OCI-M1 (cell line): ENCODE results near the gene AP3D1.

ENCODE experiments used
- DNase-seq: peaks from one replicate; lab custom pipeline; 2025; lab: John Stamatoyannopoulos, UW

Gene AP3D1

DNA sequence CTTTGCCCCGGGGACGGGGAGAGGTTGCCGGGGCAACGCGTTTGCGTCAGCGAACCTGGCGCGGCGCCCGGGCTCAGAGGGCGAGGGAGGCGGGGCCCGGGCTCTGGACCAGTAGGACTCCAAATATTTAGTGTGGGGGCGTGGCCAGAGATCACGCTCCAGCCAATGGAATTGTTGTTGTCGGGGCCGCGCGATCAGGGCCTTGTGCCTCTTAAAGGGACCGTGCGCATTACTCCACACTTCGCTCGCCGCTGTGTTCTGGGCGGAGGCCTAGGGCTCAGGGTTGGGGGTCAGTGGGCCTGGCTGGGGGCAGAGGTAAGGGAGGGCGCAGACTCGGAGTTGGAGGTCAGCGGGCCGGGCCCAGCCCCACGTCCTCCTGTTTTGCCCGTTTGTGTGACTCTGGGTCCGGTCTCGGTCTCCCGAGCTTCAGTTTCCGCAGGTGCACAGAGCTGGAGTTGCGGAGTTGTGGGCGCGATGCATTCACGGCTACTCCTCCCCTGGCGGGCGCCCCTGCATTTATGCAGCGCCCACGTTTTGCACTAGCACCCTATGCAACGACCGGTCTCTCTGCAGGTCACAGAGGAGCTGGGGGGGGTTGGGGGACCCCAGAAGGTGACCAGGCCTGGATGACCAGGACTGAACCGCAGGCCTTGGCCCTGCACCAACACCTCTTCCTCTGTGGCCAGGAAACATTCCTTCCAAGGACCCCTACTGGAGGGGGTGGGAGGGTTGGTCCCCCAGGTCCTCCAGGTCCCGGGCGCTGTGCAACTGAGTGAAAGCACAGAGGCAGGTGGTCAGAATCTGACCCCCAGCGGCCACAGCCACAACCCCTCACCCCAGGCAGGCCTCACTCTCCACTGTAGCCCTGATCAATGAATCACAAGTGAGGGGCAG, 89.6 kb downstream of the AP3D1 start:
- DNase-seq, result peak; percentile 98

DNA sequence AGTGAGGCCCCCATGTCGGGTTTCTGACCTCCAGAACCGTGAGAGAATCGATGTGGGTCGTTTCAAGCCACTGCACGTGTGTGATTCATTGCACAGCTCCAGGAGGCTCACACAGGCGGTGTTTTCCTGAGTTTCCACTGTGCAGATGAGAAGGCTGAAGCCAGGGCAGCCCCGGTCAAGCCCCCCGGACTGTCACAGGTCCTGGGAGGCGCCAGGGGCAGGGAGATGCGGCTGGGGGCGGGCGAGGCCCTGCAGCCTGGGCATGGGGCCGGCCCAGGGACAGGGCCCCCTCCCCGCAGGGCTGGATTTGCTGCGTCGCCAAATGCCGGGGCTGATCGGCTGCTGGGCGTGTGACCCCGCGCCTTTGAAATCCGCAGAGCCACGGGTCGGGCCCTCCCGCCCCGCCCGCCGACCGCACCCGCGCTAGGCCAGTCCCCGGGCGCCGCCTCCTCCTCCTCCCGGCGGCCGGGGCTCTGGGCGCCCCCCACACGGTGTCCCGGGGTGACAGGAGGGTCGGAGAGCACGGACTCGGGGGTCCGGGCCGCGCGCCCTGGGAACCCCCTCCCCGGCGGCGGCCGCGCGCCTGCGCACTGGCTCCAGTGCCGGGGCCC, 90.4 kb downstream of the AP3D1 start:
- DNase-seq, result peak; percentile 86

GRCh38 chr19:2059422-2060201, 91.8 kb downstream of the AP3D1 start:
- peak; percentile 83 for DNase-seq

GRCh38 chr19:2058570-2059421, 92.6 kb downstream of the AP3D1 start:
- DNase-seq, result no peak

DNA sequence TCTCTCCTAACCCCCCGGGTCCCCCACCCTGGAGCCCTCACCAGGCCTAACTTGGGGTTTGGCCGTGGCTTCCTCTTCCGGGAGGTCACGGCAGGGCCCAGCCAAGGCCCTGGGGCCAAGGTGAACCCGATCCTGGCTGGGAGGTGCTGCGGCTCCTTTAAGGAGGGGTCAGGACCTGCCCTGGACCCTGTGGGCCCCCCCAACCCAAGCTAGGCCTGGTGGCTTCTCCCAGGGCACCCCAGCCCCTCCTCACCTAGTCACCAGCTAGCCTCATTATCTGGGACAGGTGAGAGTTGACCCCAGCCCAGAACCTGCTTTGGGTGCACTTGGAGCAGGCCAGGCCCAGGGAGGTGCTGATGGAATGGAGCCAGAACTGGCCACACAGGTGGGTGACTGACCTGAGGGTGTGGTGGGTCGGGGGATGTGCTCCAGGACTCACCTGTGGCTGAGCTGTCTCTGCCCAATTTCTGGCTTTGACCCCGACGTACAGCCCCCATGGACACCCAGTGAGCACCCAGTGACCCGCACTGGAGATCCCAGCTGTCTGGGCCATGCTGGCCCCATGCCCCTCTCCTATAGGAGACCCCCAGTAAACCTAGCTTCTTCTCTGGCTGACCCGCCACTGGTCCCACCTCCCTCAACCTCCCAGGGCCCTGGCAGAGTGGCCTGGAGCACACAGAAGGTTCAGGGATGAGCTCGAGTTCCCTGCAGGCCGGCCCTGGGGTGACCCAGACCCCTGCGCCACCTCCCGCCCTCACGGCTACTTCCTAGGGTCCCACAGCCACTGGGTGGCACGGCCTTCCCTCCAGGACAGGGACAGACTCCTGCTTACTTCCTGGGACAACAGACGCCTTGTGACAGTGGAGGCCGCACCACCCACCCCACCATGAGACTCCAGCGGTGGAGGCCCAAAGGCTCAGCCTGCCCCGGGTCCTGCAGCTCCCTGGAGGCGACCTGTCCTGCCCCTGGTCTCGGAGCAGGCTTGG, 93.6 kb downstream of the AP3D1 start:
- DNase-seq, result no peak

- no peak for DNase-seq
Observed at GRCh38 chr19:2056837-2057192, 94.6 kb downstream of the AP3D1 start.

- DNase-seq, result peak; percentile 64
Observed at GRCh38 chr19:2055931-2056836, 95.2 kb downstream of the AP3D1 start.

DNA sequence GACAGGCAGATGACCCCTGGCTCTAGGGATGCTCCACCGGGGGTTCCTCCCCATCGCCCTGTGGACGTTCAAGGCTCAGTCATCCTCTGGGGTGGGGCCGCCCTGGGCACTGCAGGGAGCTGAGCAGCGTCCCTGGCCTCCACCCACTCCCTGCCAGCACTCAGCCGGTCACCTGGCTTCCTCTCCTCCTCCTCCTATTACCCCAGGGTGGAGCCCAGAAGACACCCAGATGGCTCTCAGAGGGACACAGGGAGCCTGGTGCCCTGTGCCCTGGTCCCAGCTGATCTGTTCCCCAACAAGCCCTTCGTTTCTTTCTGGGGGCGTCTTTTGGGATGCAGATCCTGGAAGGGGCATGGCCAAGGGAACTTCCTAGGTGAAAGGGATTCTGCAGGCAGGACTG, 96.6 kb downstream of the AP3D1 start:
- DNase-seq, result no peak

GRCh38 chr19:2053601-2054389, 97.6 kb downstream of the AP3D1 start:
- no peak for DNase-seq

DNA sequence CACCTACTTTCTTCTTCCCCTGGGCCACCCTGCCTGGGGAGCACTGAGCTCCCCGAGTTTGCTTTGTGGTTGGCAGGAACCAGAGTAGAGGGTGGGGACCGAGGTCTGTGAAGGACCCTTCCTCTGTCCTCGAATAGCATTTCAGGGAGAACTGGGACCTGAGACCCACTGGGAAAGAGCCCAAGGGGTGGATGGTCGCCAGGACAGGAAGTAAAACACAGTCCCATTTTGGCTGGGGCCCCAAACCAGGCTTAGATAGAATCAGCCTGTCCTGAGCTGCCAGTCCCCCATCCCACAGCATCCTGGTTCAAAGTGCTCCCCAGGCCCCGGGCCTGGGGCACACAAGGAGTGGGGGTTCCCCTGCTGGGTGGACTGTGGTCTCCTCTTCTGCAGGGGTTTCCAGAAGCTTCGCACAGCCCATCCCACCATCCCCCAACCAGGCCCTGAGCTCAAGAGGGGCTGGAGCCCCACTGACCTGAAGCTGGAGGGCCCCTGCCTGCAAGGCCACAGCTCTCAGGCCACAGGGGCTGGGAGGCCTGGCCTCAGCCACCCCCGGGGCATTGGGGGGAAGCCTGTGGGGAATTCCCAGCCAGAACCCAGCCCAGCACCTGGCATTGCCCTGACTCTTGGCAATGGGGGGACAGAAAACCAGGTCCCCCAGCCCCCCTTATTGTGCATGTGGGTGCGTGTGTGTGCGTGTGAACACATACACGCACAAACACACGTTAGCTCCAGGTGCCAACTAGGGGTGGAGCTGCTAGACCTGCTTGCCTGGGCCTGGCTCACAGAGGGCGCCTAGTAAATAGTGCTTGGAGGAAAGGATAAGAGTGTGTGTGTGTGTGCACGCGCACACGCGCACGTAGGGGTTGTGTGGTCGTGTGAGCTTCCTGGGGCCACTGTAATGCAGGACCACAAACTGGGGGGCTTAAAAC, 99.3 kb downstream of the AP3D1 start:
- no peak for DNase-seq

DNA sequence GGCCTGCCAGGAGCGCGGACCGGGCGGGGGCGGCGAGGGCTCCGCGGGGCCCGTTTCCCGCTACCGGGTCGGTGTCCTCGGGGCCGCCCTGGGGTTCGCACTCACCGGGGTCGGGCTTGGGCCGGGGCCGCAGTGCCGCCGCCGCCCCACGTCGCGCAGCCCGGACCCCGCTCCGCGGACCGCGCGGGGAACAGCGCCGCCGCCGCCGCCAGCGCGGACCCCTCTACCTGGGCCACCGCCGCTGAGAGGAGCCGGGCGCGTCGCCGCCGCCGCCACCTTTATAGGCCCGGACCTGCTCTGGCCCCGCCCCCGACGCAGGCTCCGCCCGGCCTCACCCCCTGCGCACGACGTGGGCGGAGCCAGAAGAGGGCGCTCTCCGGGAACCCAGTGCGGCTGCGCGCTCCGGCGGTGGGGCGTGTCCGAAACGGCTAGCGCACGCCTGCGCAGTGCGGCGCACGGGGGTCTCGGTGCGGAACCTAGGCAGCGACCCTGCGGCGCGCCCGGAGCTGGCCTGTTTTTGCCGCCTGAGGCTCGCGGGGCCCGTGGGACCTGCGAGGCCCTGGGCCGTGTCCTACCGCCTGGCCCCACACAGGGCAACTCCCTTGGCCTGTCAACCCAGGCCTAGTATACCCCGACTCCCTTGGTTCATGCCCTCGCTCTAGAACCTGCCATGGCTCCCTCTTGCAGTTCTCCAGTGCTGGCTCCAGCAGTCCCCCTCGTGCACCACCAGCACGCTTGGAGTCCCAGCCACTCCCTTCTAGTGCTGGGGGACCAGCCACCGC, 100.2 kb downstream of the AP3D1 start, which contains the start of gene MKNK2:
MKNK2 (minus strand) TSS at position 254 of the 782 bp plus-strand sequence. CDS start 393 bp downstream, outside the sequence.
- peak; percentile 86 for DNase-seq
